Thymus (tissue), 11 donors: ENCODE measurements around the gene LENG8. TPM values are rescaled to one million over a fixed set of nuclear protein-coding genes. Genes with fewer than 3 reads are reported as not detected.
A peak's percentile ranks its signal among the peaks of the same experiment; 100 is the strongest.

Source experiments
- DNase-seq, 9 donors: peaks; one replicate each; pipeline ENCODE4 v3.0.0-alpha.2; 2013; ENCODE audit warnings: low spot score in 9 of 9, low read depth in 6 of 9, missing footprints in 1 of 9
- H3K27ac ChIP-seq, 2 donors: one replicate each; pipeline ENCODE4 v1.5.1; 2013; ENCODE audit warnings: control low read depth in 1 of 2, low read depth in 1 of 2, low read length in 1 of 2, mild to moderate bottlenecking in 1 of 2, moderate library complexity in 1 of 2
- H3K27me3 ChIP-seq, 2 donors: one replicate each; pipeline ENCODE4 v1.5.1; 2013; ENCODE audit warnings: low read length in 1 of 2; ENCODE audit not compliant: control insufficient read depth in 2 of 2, insufficient read depth in 1 of 2
- H3K36me3 ChIP-seq, 2 donors: one replicate each; pipeline ENCODE4 v1.5.1; 2013; ENCODE audit warnings: low read length in 1 of 2, mild to moderate bottlenecking in 1 of 2, moderate library complexity in 1 of 2; ENCODE audit not compliant: control insufficient read depth in 2 of 2, insufficient read depth in 2 of 2
- H3K4me1 ChIP-seq, 2 donors: one replicate each; pipeline ENCODE4 v1.5.1; 2013; ENCODE audit warnings: low read length in 2 of 2; ENCODE audit not compliant: control insufficient read depth in 2 of 2, insufficient read depth in 2 of 2
- H3K4me3 ChIP-seq, 2 donors: one replicate each; pipeline ENCODE4 v1.5.1; 2013; ENCODE audit warnings: low read length in 2 of 2, control low read depth in 1 of 2, mild to moderate bottlenecking in 1 of 2
- H3K9me3 ChIP-seq, 2 donors: one replicate each; pipeline ENCODE4 v1.5.1; 2013; ENCODE audit warnings: low read length in 1 of 2, mild to moderate bottlenecking in 1 of 2; ENCODE audit not compliant: control insufficient read depth in 2 of 2, insufficient read depth in 1 of 2
- WGBS: extraction: QIAGEN DNeasy Blood & Tissue Kit; methylation state at CpG from one replicate; pipeline ENCODE4 v1.1.7; 2013; 5-methylcytosine and 5-hydroxymethylcytosine counted together
- polyA plus RNA-seq: library from polyadenylated mRNA; stranded (reverse); fragments of 200-250 nt; gene quantifications from one replicate; pipeline ENCODE4 v1.2.3, GENCODE V29; 2013
- total RNA-seq: library from RNA; stranded (reverse); fragments of 120-200 nt; gene quantifications from one replicate; pipeline ENCODE4 v1.2.4, GENCODE V29; 2013
- donor health status: healthy.

LENG8 gene
- total and polyA plus RNA-seq, 2 donors = 12.7 to 151 TPM

DNA sequence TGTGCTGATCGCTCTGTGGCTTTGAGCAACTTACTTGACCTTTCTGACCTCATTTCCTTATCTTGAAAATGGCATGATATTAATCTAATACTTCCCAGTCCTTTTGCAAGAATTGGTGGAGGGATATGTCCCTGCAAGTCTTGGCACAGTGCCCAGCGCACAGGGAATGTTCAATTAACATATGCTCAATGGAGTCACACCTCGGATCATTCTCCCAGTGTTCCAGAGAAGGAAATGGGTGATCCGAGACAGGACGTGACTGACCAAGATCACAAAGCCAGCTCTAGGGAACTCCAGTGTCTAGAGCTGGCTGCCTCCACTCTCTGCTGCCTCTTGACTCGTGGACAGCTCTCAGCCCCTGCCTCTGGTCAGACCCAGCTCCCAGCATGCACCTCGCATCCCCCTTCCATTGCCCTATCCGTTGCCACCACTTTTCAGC is 20.5 kb downstream of the LENG8 start:
- Histone ChIP-seq H3K27ac (no peak overlapping the region), H3K27me3 (peaks cover 29 to 83% of the 10 kb centered on the region in 2 donors), H3K4me3 (no peak overlapping the region), H3K9me3 (peaks cover 2 to 12% of the 10 kb centered on the region in 2 donors), H3K36me3 (no peaks in the 10 kb centered on the region), H3K4me1 (peaks cover 0 to 4% of the 10 kb centered on the region in 2 donors)
- no peak for DNase-seq
- WGBS = 83% methylated on average over 8 of the region's 8 CpGs

DNA sequence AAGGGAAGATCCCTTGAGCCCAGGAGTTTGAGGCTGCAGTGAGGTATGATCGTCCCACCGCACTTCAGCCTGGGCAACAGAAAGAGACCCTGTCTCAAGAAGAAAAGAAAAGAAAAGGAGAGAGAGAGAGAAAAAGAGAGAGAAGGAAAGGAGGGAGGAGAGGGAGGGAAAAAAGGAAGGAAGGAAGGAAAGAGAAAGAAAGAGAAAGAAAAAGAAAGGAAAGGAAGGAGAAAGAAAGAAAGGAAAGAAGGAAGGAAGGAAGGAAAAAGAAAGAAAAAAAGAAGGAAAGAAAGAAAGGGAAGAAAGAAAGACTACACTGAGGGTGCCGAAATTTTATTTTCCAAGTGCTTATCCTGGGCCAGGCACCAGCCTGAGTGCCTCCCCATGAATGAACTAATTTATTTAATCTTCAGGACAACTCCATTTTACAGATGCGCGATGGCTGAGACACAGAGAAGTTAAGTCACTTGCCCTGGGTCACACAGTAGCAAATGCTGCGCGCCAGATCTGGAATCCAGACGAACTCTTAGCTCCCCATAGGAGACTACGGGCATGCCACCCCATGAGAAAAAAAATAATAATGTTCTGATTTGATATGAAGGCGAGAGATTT is 21.4 kb downstream of the LENG8 start:
- Histone ChIP-seq H3K4me3 (no peak overlapping the region), H3K4me1 (no peaks in the 10 kb centered on the region), H3K36me3 (no peaks in the 10 kb centered on the region), H3K27me3 (peaks cover 20 to 77% of the 10 kb centered on the region in 2 donors), H3K9me3 (peaks cover 1 to 7% of the 10 kb centered on the region in 2 donors), H3K27ac (no peak overlapping the region)
- no peak for DNase-seq
- WGBS = 88% methylated on average over 10 of the region's 10 CpGs

DNA sequence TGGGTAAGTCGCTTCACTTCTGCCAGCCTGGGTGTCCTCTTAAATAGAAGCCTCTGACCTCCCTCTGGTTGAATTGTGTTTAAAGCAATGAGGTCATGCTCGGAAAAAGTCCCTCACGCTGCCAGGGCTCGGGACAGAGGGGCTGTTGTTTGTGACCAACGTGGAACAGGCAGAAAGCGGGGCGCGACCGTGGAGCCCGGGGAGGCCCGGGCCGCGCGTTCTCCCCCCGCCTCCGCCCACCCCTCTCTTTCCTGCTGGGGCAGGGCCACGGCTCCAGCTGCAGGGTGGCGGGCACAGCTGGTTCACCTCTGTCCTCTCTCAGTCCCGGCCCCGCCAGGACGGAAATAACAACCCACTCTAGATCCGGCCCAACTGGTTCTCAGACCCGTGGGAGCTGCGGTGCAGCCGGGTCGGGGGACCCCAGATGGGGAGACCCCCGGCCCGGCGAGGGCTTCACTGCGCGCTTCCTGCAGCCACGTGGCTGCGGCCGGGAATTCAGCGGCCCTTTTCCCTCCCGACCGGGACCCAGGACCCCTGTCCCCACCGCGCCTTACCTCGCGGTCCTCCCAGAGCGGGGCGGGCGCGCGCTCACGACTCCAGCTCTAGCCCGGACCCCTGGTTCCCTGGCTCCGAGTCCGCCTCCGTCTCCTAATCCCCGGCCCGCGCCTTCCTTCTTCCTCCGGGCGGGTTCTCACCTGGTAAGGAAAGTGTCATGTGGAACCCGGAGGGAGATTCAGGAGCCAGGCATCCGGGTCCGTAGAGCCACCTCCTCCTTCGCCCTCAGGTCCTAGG is 22.2 kb downstream of the LENG8 start:
- Histone ChIP-seq H3K9me3 (peaks cover 0 to 4% of the 10 kb centered on the region in 2 donors), H3K4me1 (no peaks in the 10 kb centered on the region), H3K27me3 (peaks cover 18 to 71% of the 10 kb centered on the region in 2 donors), H3K36me3 (no peaks in the 10 kb centered on the region), H3K4me3 (peak overlapping the region; percentile 5 to 26), H3K27ac (peak overlapping the region in 1 of 2 donors; percentile 26)
- WGBS = 2% methylated on average over 60 of the region's 60 CpGs
- DNase-seq = no peak

DNA sequence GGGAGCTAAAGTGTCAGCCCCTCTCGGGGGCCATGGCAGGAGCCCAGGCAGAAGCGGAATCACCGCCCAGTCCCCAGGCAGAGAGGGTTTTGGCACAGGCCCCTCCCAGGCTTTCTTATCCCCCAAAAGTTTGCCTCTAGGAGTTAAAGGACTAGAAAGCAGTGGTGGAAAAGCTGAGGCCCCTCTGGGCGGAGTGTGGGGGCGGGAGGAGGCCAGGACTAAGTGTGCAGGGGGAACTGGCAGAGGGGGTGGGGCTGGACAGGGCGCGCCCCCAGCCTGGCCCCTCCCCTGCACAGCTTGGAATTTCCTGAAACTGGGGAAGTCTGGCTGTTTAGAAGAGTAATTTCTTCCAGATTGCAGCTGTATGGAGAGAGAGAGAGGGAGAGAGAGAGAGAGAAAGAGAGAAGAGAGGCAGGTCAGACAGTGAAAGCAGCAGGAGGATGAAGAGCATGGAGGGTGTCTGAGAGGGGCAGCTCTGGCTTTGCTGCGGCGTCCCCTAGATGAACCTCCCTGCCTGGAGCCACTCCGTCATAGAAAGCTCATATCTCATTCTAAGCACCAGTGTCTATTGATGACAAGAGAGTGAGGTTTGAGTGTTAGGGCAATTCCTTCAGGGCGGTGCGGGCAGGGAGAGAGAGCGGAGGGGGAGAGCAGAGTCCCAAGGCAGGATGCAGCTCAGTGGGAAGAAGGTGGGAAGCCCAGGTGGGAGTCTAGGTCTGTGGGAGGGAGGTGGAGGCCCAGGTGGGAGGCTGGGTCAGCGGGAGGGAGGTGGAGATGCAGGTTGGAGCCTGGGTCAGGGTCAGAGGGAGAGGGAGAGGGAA is 24.3 kb downstream of the LENG8 start, which contains the start of gene CDC42EP5:
Gene CDC42EP5 (minus strand): TSS at position 226 of the 821 bp plus-strand sequence. CDS start 7,749 bp downstream, outside the sequence.
- Histone ChIP-seq H3K9me3 (peaks cover 0 to 4% of the 10 kb centered on the region in 2 donors), H3K4me3 (no peak within 1 kb of the TSS), H3K4me1 (no peaks in the 10 kb centered on the region), H3K36me3 (no peaks in the 10 kb centered on the region), H3K27me3 (peaks cover 14 to 59% of the 10 kb centered on the region in 2 donors), H3K27ac (peak within 1 kb of the TSS in 1 of 2 donors; percentile 26)
- WGBS = 21% methylated on average over 14 of the region's 14 CpGs
- DNase-seq = no peak

DNA sequence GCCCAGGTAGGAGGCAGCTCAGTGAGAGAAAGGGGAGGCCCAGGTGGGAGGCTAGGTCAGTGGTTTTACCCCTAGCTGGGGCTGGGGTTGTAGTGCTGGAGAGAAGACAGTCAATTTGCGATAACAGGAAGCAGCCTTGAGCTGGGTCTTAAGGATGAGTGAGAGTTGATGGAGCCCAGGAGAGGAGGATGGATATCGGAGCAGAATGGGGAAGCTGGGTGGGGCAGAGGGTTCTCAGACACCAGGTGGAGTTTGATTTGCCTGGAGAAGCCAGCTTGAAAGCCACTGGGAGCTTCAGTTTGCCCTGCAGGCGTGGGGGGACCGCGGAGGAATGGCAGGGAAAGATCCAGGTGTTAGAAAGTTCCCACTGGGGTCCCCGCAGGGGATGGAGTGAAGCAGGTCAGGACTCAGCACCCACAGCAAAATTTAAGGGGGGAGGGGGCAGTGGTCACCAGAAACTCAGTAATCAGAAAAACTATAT is 24.9 kb downstream of the LENG8 start:
- no peak overlapping the region for H3K4me3 ChIP-seq
- no peak for DNase-seq
- H3K4me1 ChIP-seq = no peaks in the 10 kb centered on the region
- 84% methylated on average over 6 of the region's 6 CpGs for WGBS
- peaks cover 14 to 54% of the 10 kb centered on the region in 2 donors for H3K27me3 ChIP-seq
- no peak overlapping the region for H3K27ac ChIP-seq
- H3K36me3 ChIP-seq = no peaks in the 10 kb centered on the region
- H3K9me3 ChIP-seq = peaks cover 0 to 4% of the 10 kb centered on the region in 2 donors

DNA sequence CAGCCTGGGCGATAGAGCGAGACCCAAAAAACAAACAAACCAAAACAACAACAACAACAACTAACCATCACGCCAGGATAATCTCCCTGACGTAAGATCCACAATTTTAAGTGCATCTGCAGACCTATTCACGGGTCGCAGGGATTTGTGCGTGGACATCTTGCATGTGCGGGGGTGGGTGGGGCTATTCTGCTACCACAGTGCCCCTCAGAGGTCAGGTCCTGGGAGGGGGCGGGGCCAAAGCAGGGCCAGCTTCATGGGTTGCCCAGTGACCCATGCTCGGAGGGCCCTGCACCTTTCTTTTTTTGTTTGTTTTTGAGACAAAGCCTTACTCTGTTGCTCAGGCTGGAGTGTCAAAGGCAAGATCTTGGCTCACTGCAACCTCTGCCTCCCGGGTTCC is 26.7 kb downstream of the LENG8 start:
- Histone ChIP-seq H3K27me3 (peaks cover 8 to 36% of the 10 kb centered on the region in 2 donors), H3K9me3 (peaks cover 0 to 4% of the 10 kb centered on the region in 2 donors), H3K27ac (no peak overlapping the region), H3K4me3 (no peak overlapping the region), H3K36me3 (no peaks in the 10 kb centered on the region), H3K4me1 (no peaks in the 10 kb centered on the region)
- WGBS = 93% methylated on average over 11 of the region's 11 CpGs
- DNase-seq = no peak

DNA sequence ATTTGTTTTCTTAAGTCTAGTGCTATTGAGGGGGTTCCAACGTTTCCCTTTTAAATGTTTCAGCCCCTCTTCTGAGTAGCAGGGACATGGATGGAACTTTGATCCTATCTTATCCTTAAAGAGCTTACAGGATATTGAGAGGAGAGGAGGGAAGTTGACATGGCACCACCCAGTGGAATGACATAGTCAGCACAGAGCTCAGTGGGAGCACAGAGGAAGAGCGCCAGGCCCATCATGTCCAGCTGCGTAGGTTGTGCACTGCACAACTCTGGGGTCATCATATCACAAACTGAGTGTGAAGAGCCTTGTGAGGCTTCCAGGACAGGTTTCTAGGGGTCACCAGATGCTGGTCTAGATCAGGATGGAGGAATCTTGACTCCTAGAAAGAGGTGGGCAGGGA is 28.7 kb downstream of the LENG8 start:
- Histone ChIP-seq H3K27me3 (peaks cover 0 to 24% of the 10 kb centered on the region in 2 donors), H3K4me1 (no peaks in the 10 kb centered on the region)
- WGBS = 75% methylated on average over 3 of the region's 3 CpGs

DNA sequence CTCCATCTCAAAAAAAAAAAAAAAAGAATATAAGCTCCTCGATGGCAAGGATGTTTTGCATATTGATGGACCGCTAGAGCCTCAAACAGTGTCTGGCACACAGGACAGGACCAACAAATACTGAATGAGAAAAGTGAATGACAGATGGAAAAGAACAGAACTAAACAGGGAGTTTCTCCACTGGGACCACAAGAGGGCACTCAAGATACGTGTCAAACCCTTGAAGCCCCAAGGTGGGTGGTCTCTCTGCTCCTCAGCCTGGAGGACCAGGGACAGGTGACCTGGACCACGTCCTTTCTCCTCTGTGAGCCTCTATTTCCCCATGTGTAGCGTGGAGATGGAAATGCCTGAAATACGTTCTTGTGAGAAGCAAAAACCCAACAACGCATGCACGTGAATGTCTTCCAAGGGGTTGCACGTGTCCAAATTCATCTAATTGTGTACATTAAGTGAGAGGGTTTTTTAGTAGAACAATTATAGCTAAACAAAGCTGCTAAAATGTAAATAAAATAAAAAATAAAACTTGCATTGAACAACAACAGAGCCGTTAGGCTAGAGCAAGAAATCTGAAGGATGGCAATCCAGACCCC is 29.8 kb downstream of the LENG8 start:
- Histone ChIP-seq H3K4me1 (no peaks in the 10 kb centered on the region), H3K27ac (no peak overlapping the region), H3K9me3 (no peaks in the 10 kb centered on the region), H3K4me3 (no peak overlapping the region), H3K36me3 (no peaks in the 10 kb centered on the region), H3K27me3 (peaks cover 0 to 13% of the 10 kb centered on the region in 2 donors)
- 29% methylated on average over 10 of the region's 10 CpGs for WGBS
- DNase-seq = peak in 3 of 9 donors; percentile 47 to 69 (median 53)

More for the DNA sequence above, 28.7 kb downstream of the LENG8 start:
- no peak for DNase-seq
- H3K9me3 ChIP-seq = peaks cover 0 to 4% of the 10 kb centered on the region in 2 donors
- no peaks in the 10 kb centered on the region for H3K36me3 ChIP-seq
- no peak overlapping the region for H3K27ac ChIP-seq
- H3K4me3 ChIP-seq = no peak overlapping the region
